ENCODE results near the gene KCTD15.

Gene KCTD15, protein sequence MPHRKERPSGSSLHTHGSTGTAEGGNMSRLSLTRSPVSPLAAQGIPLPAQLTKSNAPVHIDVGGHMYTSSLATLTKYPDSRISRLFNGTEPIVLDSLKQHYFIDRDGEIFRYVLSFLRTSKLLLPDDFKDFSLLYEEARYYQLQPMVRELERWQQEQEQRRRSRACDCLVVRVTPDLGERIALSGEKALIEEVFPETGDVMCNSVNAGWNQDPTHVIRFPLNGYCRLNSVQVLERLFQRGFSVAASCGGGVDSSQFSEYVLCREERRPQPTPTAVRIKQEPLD

DNA sequence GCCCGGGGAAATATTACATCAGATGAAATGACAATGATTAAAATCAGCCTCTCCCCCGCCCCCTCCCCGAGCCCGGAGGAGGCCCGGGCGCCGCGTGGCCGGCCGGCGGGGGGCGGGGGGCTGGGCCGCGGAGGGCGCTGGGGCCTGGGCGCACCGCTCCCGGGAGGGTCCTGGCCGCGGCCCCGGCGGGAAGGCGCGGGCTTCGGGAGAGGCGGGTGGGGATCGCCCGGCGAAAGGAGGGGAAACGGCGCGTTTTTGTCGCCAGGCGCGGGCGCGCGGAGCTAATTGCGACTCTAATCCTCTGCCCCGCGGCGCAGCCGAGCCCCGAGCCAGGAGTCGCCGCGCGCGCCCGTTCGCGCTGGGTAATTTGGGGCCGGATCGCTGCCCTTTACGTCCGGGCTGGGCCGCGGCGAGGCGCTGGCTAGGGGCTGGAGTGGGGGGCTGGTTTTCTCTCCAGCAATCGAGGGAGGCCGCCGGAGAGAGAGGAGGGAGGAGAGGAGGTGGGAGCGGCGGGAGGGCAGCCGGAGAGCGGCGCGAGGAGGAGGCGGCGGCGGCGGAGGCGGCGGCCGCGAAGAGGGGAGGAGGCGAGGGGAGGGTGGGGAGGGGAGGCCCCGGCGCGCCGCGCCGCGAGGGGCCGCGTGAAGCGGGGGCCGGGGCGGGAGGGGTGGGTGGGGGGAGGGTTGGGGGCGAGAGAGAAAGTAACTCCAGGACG, at the start of gene KCTD15:
Gene KCTD15, plus strand, starts transcription at position 707 of the 712 bp plus-strand sequence. CDS start 3,585 bp downstream, outside the sequence.
- DNase-seq (ENCODE audit: low read depth in 4 of 4, low spot score in 1 of 4), result no peak

DNA sequence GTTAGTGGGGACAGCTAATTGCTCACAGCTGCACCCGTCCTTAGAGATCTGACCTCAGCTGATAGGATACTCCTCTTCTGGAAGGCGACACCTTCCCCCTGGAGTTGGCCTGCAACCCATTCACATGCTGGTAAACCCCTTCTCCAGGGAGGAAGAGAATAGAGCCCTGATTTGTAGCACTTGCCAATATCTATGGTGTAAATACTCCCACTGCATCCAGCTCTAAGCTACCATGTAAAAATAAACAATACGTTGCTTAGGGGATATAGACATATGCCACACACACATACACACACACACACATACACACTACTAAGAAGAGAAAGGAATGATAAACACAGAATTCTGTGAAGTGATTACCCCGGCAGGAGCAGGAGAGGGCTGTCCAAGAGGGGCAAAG, 49.4 kb upstream of the KCTD15 start:
- DNase-seq (ENCODE audit: low read depth in 4 of 4, low spot score in 1 of 4), result no peak

DNA sequence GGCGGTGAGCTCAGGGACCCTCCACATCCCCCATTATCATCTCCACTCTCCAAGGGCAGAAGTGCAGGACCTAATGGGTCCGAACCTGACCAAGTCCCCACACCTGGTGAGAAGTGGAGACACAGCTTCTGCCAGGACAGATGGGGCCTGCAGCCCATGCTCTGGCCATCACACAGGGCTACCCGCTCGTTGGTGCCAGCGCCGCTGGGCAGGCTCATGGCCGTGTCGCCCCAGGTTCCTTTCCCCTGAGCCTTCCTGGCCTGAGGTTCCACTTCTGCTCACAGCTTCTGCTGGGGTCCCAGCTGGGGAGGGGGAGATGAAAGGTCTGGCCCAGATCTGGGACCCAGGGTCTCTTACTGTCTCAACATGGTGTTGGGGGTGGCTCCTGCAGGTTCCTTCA, 48.4 kb upstream of the KCTD15 start:
- no peak for DNase-seq (ENCODE audit: low read depth in 4 of 4, low spot score in 1 of 4)

DNA sequence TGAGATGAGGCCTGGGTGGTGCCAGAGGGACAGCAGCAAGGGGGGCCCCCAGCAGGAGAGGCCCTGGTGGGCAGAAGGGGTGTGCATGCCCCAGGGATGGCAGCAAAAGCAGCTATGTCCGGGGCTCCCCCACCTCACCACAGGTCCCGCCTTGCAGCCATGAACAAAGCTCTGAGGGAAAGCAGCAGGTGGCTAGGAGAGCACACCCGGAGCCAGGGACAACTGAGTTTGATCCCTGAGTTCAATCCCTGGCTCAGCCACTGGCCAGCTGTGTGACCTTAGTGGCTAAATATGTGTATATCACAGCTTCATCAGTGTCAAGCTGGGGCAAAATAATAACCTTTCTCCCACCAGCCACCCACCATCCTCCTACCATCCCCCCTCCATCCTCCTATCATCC, 47.7 kb upstream of the KCTD15 start:
- DNase-seq (ENCODE audit: low read depth in 4 of 4, low spot score in 1 of 4), result no peak

DNA sequence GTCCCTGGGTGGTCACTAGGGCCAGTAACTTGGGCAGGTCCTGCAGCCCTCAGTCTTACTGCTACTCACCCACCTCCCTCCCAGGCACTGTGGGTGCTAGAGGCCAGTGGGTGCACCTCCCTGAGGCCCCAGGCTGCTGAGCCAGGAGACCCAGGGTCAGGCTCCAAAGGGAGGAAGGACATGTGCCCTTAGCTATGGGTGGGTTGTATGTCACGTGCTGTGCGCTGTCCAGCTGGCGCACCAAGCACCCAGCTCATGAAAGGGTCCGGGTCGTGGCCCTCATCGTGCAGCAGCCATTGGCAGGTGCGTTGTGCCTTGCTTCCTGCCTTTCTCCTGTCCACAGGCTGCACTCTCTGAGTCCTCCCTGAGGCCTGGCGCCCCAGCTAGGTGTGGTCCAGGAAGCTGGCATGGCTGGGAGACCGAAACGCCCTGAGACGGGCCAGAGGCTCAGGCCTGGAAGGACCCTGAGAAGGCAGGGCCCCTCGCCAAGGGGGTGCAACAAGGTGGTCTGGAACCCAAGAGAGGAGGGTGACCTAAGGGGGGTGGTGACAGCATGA, 47.0 kb upstream of the KCTD15 start:
- DNase-seq (ENCODE audit: low read depth in 4 of 4, low spot score in 1 of 4), result no peak

DNA sequence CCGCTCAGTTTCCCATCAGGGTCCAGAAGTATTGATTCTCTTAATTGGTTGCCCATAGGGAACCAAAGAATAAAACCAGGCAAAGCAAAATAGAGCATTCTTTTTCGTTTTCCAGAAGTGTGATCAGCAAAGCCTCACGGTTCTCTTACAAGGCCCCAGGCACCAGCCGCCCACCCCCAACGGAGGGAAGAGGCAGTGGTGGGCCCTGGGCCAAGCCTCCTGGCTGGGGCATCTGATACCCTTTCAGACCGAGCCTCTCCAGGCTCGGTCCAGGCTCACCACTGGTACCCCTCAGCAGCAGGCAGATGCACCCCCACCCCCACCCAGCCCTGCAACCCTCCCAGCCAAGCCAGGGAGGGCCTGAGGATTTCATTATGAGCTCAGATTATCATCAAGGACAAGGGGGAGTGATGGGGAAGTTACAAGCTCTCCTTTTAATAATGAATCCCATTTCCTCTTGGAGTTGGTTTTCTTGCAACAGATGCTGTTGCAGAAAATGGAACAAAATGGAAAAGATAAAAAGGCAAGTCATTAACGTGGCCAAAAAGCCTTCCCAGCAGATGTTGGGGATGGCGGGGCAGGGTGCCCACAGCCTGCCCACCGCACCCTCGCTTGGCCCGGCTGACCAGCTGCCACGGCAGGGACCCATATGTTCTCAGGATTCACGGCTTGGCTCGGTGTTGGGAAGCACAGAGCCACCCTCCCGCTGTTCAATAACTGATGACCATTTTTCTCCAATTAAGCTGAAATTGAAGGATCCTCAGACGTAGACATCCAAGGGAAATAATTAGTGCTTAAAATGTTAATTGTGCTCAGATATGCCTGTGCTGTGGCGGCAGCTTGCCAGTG, 45.9 kb upstream of the KCTD15 start:
- no peak for DNase-seq (ENCODE audit: low read depth in 4 of 4, low spot score in 1 of 4)

DNA sequence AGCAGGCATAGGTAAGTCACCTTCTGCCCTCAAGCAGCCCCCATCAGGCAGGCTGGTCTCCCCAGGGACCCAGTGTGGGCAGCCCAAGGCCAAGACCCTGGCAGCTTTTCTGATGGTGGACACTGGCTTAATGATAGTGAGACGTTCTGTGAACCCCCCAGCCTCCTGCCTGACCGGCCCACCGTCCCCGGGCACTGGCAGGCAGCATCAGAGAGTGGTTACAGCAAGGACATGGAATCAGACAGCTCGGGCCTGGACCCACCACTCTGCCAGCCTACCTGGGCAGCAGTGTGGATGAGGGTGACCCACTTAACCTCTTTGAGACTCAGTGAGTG, 45.3 kb upstream of the KCTD15 start:
- no peak for DNase-seq (ENCODE audit: low read depth in 4 of 4, low spot score in 1 of 4)

DNA sequence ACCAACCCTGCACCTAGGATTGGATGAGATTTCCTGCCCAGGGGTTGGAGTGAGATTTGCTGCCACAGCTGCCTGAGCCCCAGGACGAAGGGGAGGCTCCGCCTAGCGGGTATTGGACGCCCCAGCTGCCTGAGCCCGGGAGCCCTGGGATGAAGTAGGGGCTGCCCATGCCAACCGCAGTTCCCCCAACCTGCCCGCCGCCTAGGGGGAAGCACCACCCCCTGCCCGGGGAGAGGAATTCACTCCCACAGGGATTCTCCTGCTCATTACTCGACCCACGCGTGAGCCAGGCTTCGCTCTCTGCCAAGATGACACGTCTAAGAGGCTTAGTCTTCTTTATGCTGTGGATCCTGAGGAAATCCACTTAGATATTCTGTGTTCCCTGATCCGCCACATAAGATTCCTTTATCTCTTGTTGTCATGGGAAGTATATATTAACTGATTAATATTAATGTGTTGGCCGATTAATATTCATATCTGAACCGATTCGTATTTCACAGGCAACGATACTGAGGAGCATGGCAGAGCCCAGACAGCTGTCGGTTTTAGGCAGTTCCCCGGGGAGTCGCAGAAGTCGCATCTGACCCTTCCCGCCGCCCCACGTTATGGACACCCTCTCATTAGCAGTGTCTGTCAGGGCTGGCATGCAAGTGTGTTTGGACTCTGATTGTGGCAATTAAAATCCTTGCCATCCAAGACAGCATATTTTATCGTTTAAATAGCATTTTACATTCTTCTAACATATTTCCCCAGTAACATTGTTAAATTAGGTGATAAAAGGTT, 44.5 kb upstream of the KCTD15 start:
- DNase-seq (ENCODE audit: low read depth in 4 of 4, low spot score in 1 of 4), result no peak

DNA sequence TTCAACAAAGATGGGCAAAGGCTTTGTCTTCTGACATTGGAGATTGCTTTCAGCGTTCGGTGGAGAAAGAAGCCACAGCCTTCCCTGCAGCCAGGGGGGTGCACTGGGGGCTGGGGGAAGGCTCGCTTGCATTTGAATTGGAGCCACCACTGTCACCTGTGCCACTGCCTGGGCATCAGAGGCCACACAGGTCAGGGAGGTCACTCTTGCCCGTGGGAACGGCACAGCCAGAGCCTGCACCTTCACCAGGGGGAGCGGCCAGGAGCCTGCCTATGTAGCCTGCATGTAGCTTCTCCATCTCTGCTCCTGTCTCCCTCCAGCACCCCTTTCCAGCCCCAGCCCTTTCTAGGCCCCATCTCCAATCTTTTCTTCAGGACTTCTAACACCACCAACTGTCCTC, 43.7 kb upstream of the KCTD15 start:
- no peak for DNase-seq (ENCODE audit: low read depth in 4 of 4, low spot score in 1 of 4)

DNA sequence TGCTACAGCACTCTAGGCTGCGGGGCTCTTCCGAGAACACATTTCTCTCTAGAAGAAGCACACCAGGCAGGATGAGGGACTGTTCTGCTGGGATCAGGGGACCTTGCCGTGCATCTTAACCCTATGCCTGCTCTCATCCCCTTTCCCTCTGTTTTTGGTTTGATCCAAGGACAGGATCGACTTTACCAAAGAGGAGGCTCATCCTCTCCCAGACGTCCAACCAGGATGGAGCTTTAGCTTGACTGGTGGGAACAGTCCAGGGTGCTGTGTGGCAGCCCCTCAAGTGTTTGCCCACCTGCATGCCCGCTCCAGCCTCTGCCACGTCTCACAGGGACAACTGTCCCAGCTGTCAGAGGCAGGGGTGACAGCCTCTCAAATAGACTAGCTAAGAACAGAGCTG, 42.3 kb upstream of the KCTD15 start:
- no peak for DNase-seq (ENCODE audit: low read depth in 4 of 4, low spot score in 1 of 4)

DNA sequence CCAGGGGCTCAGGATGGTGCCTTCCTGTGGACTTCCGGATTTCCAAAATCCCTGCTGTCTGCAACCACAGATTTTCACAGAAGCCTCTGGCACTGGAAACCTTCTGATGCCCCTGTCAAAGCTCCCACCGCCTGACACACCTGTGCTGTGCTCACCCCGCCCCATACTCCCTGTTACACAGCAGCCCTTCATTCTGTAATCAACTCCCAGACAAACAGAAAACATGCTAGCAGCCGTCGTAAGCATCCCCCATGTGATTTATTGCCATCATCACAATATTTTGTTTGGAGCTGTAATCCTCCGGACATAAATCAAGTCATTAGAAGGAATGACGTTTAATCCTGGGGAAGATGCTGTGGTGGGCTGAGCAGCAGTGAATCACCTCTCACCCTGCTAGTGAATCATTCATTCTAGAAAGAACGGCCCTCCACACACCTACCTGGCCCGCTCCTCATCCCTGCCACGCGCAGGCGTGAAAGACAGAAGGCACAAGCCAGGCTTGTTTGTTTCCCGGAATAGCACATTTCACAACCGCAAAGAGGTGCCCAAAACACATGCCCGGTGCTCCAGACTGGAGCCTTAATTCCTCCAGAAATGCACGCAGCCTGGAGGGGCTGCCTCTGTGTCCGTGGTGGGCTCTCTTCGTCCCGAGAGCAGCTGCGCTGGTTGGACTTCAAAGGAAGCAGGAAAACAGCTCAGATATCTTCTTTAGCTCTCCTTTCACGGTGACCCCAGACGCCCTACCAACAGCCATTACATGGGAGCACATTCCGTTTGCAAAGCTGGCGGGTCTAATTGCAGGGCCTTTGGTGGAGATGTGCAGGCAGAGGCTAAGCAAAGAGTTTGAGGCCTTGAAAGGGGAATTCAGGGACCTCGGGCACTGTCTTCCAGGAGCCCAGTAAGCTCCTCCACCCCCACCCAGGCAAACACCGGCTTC, 41.3 kb upstream of the KCTD15 start:
- no peak for DNase-seq (ENCODE audit: low read depth in 4 of 4, low spot score in 1 of 4)

DNA sequence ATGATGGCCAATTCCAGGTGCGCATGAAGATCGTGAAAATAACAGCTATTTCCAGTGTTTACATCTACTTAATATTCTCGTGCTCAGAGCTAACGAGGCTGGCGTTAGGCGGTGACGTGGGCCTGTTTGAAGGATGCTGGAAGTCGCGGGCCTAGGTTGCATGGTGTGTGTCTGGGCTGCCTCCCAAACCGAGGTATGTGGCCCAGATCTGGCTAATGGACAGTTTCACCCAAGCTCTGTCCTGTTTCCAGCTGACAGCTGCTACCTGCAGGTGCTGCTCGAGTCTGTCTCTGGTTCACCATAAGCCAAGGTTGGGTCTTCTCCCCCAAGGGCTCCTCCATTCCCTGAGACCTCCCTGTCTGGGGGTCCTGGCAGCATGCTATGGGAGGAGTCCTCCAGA, 40.5 kb upstream of the KCTD15 start:
- no peak for DNase-seq (ENCODE audit: low read depth in 4 of 4, low spot score in 1 of 4)

DNA sequence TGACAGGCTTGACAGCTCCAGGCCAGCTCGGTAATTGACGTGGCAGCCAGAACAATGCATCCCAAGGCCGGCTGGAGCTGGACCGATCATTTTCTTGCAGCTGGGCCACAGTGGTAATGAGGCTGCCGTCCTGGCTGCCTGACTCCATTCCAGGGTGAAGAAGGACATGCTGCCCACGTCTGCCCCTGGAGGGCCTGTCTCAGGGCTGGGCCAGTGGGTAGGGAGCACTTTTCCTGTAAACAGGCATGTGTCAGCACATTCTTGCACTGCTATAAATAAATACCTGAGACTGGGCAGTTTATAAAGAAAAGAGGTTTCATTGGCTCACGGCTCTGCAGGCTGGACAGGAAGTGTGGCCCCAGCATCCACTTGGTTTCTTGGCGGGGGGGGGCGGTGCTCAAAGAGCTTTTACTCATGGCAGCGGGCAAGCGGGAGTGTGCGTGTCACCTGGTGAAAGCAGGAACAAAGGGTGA, 38.1 kb upstream of the KCTD15 start:
- no peak for DNase-seq (ENCODE audit: low read depth in 4 of 4, low spot score in 1 of 4)

DNA sequence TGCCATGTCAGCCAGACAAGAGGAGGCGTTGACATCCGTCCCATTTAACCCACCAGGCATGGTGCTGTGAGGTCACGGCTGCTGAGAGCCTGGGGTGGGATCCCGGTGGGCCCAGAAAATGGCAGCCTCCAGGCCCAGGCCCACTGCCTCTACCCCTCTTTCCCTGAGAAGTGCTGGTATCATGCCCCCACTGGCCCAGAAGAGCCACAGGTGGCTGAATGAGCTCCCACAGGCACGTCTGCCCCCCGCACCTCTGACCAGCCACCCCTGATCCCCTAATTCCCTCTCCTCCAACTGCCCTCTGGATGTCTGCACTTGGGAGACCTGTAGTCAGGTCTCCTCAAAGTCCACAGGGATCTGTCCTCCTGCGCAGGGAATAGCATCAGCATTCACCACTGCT, 37.3 kb upstream of the KCTD15 start:
- DNase-seq (ENCODE audit: low read depth in 4 of 4, low spot score in 1 of 4), result no peak

DNA sequence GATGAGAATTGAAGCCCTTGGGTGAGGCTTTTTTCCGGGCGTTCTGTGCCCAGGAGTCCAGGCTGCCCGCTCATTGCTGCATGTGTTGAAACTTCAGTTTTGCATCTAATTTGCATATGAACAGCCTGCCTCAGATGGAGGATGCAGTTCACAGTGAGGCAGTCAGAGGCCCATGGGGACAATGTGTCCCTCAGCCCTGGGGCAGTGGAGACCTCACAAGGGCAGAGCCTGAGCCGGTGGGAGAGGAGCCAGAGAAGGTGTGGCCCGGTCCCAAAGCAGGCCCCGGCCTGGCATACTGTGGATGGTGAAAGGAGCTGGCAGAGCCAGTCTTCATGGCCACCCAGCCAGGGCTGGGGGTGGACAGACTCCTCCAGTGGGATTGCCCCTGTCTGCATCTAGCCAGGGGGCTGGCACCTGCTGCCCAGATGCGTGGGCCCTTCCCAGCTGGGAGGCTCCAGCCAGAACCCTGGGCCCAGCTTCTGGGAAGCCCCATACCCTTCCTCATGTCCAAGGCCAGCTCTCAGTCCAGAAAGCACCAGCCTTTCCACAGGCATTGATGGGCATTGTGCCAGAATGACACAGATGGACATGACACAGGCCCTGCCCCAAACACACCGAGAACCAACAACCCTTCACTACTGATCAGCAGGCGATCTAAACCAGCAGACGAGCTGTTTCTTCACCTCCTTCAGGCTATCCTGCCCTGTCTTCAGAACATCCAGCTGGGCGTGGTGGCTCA, 32.9 kb upstream of the KCTD15 start:
- no peak for DNase-seq (ENCODE audit: low read depth in 4 of 4, low spot score in 1 of 4)

DNA sequence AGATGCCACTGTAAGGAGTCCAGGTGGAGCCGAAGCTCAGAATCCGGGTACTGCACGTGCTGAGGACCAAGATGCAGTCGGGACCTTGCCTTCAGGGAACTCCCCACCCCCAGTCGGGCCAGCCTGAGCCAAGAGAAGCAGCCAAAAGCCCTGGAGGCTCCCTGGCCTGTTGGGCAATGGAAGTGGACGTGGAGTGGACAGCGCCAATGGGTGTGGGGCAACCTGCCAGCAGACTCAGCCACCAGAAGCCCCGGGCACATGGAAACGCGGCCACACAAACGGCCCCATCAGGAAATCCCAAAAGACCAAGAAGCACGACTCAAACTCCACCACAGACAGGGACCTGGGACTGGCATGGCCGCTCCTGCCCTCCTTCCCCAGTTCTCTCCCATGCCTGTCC, 30.0 kb upstream of the KCTD15 start:
- no peak for DNase-seq (ENCODE audit: low read depth in 4 of 4, low spot score in 1 of 4)

DNA sequence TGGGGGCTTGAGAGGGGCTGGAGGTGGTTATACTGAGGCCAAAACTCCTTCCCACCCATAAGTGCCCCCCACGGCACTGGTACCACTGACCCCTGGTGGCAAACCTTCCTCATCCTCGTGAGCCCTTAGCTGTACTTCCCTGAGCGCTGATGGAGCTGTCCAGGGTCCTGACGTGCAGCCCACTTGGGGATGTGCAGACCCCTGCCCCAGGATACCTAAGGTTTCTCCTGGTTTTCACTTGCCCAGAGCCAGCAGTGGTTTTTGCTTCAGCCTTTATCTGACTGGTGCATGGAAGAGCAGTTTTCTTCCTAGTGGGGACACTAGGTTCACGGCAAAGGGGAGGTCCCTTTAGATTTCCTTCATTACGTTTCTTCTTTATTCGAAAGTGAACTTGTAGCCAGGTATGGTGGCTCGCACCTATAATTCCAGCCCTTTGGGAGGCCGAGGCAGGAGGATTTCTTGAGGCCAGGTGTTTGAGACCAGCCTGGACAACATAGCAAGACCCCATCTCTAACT, 28.7 kb upstream of the KCTD15 start:
- DNase-seq (ENCODE audit: low read depth in 4 of 4, low spot score in 1 of 4), result no peak

DNA sequence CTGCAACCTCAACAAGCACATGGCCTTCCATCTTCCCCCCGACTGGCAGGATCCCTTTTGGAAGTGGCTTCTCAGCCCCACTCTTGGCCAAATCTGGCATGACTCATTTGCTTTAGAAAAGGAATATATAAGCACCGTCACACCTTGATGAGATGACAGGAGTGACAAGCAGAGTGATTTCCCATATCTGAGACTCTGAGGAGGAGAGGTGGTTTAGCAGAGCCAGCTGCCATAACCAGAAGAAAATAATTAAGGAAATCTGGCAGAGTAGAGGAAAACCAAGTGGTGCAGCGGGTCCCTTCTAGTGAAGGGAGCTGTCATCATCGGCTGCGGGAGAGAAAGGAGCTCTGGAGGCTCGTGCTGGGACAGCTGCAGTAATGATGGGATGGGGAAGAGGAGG, 27.5 kb upstream of the KCTD15 start:
- no peak for DNase-seq (ENCODE audit: low read depth in 4 of 4, low spot score in 1 of 4)

DNA sequence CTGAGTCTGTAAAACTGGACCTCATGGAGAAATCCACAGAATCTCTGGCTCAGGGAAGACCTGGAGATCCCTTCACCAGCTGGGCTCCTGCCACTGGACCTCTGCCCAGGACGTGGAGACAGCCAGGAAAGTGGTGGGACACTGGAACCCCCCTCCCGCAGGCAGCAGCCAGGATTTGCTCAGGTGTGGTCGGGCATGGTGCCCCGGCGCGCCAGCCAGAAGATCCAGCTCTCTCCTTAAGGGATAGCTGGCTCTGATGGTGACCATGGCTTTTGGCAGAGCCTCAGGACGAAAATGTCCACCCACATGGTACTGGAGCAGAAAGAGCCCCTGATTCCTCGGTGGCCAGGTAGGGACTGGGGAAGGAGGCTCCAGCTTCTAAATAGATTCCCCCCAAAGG, 26.6 kb upstream of the KCTD15 start:
- DNase-seq (ENCODE audit: low read depth in 4 of 4, low spot score in 1 of 4), result no peak

Measured in stimulated activated CD4-positive, alpha-beta T cell treated with anti-CD3 and anti-CD28 coated beads, Interleukin-1b, Interleukin-23, amount 100 ng/mL, for 24 hours (primary cell).